DMS79 (cell line): ENCODE measurements around the gene SAFB.
"Not testable (repeated sequence)": the region's sequence is repeated elsewhere in the genome, so short reads cannot be mapped to it uniquely, and the experiment has no call there.

Experiments used
- DNase-seq: peaks from one replicate; lab custom pipeline; 2025; lab: John Stamatoyannopoulos, UW

Gene SAFB

DNA sequence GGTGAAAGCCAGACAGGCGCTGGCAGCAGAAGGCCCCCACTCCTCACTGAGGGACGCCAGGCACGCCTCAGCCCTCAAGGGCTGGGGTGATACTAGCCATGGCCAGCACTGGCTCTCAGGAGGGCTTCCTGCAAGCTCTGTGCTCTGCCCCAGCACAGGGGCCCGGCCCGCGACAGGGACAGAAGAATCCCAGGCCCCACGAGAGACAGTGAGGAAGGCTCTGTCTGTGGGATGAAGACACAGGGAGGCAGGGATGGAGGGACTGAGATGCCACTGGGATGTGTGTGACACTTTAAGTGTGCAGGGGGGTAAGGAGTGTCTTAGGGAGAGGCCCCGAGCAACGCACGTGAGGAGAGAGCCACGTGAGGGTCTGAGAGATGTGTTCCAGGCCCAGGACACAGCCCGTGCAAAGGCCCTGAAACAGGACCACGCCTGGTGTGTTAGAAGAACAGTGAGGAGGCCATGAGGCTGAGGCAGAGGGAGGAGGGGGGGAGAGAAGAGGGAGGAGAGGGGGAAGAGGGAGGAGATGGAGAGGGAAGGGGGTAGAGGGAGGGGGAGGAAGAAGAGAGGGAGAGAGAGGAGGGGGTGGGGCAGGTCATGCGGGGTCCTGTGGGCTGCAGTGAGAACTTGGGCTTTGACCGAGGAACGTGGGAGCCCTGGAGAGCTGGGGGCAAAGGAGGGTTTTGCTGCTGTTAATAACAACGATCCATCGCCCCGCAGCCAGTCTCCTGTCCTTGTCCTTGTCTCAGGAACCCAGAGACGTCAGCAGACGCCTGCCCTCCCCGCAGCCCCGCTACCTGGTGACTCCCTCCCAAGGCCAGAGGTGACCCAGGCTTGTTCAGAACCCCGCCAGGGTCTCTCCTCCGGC is 74.4 kb downstream of the SAFB start:
- DNase-seq, result no peak

DNA sequence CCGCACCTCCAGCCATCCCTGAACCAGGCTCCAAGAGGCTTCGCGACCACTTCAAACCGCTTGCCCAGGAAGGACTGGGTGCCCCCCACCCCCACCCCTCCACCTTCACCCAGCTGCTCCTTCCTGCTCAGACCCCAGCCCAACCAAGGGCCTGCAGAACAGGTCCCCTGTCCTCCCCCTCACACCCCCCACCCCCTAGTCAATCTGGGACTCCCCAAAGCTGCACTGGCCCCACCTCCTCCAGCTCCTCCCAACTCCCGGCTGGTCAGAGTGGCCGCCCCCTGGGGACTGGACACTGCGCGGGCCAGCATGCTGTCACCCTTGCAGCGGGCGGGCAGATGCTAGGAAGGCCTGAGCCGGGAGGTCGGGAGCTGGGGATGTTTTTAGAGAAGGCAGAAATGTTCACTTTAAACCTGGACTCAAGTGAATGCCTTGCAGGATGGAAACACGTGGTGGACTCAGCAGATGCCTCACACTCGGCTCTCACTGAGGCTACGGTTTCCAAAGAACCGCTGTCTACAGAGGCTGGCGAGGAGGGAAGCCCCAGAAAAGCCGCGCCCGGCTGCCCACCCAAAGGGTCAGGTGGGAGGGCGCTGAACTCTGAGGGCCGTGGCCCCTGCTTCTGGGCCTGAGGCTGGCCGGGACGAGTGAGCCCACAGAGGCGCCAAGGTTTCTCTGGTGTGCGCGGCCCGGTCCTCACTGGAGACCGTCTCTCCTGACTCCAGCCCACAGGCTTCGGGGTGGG is 75.2 kb downstream of the SAFB start:
- no peak for DNase-seq

DNA sequence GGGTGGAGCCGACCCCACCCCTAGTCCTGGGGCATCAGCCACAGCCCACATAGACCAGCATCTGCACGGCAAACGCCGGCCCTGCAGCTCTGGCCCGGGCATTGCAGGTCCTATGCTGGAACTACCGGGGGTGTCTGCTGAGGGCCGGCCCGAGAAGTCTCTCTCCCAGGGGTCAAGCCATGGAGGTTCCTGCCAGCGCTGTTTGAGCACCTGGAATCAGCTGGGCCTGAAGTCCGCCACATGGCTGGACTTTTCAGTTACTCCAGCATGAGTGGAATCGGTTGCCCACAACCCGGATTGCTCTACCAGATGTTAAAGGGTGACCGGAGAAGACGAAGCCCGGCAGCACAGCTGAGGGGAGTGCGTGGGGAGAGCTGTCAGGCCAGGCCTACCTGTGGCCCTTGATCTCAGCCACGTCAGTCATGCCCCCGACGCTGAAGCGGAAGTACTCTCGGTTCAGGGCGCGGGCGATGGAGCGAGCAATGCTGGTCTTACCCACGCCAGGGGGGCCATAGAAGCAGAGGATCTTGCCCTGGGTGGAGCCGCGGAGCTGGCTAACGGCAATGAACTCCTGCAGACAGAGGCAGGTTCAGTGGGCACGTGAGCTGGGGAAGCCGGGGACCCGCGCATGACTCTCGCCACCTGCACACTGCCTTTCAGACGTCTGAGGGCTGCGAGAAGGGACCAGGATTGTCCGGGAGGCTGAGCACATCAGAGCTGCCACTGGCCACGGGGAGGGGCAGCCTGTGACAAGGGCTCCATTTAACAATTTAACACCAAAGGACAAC is 75.9 kb downstream of the SAFB start:
- DNase-seq, result no peak

DNA sequence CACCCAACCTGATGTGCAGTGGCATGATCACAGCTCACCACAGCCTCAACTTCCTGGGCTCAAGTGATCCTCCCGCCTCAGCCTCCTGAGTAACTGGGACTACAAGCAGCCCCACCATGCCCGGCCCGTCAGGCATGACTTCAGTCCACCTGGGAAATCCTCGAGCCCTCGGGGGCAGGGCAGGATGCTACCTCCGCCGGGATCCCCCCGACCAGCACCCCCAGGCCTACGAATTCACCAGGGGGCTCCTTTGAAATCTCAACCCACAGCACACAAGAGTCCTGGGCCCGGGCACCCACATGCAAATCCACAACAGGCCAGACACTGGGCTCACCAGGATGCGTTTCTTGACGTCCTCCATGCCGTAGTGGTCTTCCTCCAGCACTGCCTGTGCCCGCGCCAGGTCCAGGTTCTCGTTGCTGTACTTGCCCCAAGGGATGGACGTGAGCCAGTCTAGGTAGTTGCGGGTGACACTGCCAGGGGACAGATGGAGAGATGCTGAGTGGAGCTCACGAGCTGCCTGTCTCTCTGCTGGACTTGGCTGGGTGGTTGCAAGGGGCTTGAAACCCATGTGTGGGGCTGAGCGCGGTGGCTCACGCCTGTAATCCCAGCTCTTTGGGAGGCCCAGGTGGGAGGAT is 77.7 kb downstream of the SAFB start:
- no peak for DNase-seq

DNA sequence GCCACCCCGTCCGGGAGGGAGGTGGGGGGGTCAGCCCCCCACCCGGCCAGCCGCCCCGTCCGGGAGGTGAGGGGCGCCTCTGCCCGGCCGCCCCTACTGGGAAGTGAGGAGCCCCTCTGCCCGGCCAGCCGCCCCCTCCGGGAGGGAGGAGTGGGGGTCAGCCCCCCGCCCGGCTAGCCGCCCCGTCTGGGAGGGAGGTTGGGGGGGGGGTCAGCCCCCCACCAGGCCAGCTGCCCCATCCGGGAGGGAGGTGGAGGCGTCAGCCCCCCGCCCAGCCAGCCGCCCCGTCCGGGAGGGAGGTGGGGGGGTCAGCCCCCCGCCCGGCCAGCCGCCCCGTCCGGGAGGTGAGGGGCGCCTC is 79.1 kb downstream of the SAFB start:
- not testable (repeated sequence) for DNase-seq

DNA sequence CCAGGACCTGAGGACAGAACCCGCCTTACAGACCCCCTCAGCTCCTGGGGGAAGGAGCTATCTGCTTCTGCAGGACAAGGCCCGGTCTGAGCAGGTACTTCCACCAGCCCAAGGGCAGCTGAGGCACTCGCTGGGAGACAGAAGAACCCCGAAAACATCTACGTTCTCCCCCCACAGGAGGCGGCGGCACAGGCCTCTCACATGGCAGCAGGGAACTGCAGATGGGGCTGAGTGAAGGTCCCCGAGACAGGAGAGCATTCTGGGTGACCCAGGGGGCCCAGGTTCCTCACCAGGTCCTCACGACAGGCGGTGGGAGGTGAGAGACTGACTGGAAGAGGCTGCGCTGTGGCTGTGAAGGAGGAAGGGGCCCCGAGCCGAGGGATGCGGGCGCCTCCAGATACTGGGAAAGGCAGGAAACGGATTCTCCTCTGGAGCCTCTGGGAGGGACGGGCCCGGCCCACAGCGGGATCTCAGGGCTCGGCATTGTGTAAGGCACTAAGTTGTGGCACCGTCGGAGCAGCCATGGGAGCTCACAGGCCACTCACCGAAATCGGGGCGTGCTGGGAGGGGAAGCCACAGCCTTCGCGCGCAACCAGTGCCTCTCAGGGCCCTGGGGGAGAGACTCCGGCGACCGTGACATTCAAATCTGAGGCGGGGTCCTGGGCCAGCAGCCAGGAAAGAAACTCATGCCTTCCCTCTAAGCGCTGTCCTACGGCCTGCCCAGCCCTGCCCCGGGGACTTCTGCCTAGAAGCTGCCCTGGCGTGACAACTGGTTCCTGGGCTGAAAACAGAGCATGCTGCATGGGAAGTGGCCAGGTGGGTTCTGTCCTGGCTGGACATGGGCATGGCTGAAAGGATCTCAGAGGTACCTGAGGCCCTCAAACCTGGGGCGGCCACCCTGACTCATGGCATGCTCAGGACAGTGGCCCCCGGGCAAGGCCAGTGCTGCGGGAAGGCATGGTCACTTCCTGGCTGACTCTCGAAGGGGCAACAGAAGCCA is 81.2 kb downstream of the SAFB start:
- DNase-seq, result no peak

DNA sequence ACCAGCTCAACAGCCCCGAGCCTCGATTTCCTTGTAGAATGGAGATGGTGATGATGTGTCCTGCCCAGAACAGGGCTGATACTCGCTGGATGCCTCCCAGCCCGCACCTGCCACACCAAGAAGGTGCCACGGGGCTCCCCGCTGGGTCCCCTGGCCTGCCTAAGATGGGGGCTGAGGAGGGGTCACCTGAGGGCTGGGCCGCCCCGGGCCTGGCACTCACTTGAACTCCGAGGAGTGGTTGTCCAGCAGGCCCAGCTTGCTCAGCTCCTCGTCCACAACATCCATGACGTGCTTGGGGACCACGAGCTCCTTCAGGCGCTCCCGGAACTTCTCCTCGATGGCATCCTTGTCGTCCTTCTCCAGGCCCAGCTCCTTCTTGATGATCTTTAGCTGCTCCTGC is 82.7 kb downstream of the SAFB start:
- no peak for DNase-seq

DNA sequence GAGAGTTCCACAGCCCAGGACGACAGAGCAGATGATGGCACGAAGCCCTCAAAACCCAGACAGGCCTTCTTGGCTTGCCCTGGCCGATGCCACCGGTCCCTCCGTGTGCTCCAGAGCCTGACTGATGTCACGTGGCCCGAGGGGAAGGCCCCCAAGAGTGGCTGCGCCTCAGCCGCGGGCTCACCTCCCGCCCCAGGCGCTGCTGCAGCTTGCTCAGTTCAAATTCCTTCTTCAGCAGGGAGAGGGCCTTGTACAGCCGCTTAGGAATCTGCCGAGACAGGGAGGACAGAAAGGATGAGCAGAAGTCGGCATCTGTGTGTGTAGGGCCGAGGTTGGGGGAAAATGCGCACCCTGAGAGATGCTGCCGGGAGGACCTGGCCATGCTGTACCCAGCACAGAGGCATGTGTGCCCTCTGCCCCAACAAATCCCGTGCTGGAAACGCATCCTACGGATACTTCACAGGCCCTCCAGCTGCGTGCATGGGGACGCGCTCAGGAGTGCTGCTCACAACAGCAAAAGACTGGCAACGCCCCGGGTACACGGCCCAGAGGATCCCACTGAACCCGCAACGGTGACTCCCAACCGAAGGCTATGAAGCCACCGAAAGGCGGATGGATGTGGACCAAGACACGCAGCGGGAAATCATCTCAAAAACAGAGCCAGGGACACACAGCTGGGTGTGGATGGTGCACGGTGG is 84.1 kb downstream of the SAFB start:
- no peak for DNase-seq

DNA sequence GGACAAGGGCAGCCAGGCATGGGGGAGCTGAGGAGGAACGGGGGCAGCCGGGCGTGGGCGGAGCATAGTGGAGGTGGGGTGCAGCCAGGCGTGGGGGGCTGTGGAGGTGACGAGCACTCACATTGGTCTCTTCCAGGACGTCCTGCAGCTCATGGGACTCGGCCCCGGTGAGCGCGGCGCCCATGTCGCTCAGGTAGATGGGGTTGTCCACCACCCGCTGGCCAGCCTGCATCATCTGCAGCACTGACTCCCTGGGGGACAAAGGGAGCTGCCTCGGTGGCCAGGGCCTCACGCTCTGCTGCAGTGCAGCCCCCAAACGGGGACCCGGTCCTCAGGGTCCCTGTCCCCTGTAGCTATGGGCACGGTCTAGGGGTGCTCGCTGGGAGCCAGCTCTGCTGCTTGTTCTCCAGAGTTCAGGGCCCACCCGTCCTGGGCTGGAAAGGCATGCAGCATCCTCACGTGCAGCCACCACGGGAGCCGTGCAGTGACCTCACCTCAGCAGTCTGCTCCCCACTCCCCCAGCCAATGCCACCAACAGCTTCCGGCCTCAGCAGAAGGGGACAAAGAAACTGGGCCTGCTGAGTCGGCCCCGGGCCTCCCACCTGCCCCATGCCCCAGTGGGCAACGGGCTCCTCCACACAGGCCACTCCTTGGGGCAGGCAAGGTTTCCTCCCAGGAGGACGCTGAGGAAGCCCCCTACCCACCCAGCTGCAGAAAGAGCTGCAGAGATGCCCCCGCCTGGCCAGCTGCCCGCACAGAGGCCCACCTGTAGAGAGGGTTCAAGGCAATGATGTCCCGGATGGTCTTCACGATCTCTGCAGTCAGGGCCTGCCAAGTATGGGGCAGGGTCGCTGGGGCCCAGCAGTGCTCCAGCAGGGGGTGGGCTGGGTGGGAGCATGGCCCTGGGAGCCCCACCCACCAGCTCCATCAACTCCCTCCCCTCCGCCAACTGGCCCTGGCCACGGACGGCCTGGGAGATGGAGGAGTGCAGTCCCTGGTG is 85.0 kb downstream of the SAFB start:
- no peak for DNase-seq

DNA sequence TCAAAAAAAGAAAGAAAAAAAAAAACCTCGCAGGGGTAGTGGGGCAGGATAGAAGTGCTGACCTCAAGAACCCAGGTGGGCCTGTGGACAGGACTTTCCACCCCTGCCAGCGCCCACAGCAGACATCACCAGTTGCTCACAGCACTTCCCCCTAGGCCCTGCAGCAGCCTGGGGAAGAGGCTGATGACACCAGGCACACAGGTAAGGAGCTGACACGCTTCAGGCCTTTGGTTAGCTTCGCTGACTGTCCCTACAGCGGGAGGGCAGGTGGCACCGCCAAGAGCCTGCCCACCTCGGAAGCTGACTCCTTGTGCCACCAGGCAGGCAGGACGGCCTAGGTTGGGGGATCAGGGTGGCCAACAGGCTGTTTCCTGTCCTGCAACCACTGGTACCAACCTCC is 88.1 kb downstream of the SAFB start:
- no peak for DNase-seq

DNA sequence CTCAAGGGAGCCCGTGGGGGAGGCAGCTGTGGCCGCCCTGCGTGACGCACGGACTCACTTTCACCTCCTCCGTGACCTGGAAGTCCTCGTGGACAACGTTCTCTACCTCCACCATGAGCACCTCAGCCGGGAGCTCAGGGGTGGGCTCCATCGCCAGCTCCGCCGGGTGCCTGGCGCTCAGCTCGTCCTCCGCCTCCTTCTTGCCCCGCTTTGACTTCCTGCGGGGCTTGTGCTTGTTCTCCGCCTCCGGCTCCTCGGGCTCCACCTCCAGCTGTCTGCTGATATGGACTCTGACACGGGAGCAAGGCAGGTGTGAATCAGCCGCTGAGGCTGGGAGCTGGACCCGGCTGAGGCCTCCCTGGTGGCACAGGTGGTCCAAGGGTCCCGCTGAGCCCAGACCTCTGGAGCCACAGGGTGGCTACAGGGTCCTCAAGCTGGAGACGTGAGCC is 88.9 kb downstream of the SAFB start:
- no peak for DNase-seq

DNA sequence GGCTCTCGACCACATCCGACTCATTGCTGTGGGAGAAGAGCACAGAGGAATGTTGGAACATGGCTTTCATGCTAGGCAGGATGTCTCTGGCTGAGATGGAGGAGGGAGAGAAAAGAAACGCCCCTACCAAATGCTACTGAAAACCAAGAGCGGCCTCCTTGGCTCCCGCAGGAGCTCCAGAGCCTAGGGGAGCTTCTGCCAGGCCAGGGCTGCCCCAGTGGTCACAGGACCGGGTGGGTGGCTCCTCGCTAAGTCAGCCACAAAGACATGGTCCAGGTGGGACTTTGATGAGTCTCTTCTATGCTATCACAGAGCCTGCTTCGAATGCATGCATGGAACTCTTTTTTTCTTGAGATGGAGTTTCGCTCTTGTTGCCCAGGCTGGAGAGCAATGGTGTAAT is 90.3 kb downstream of the SAFB start:
- no peak for DNase-seq

DNA sequence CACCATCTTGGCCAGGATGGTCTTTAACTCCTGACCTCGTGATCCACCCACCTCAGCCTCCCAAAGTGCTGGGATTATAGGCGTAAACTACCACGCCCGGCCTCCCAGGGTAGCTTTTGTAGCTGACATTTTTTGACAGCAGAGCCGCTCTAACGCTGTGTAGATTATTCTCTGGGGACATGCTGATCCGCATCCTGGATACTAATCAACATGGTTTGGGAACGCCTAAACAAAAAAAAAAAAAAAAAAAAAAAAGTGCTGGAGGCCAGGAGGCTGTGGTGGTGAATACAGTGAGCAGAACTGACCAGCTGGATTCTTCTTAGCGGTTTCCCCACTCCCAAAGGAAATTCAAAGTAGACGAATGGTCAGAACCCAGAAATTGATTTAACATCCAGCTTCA is 91.9 kb downstream of the SAFB start:
- DNase-seq, result no peak

DNA sequence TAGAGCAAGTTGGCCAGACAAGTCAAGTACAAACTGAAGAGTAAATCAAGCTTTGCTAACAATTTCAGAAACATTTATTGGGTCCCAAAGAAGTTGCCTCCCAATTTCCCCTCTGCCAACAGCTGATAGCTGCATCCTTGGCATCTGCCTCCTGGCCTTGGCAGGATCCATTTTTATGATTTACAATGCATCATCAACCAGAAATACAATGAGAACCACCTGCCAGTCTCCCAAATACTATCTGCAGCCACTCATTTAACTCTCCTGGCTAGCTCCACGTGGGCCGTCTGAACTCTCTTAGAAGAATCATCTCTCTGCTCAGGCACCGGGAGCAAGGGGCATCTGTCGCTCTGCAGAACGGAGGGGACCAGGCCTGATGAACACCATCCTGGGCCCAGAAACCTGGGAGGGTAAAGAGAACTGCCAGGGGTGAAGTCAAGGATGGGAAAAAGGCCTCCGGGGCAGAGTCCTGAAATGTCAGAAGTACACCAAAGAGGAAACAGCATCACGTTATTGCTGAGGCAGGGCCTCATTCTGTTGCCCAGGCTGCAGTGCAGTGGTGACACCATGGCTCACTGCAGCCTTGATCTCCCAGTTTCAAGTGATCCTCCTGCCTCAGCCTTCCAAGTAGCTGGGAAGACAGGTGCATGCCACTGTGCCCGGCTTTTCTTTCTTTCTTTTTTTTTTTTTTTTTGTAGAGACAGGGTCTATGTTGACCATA is 94.5 kb downstream of the SAFB start:
- DNase-seq, result no peak
